NCI-H1105 (cell line): ENCODE measurements around the gene OR4D6.
"Not testable (repeated sequence)": the region's sequence is repeated elsewhere in the genome, so short reads cannot be mapped to it uniquely, and the experiment has no call there.

ENCODE experiments used
- DNase-seq: peaks from one replicate; lab custom pipeline; 2025; lab: John Stamatoyannopoulos, UW

The OR4D6 gene

GRCh38 chr11:59456661-59457060 is at the start of gene OR4D6:
Gene OR4D6 (plus strand): TSS chr11:59456961. CDS start chr11:59456961, 0 bp downstream.
- DNase-seq: no peak

GRCh38 chr11:59413646-59414045 is 43.1 kb upstream of the OR4D6 start:
- no peak for DNase-seq

GRCh38 chr11:59415111-59415510 is 41.6 kb upstream of the OR4D6 start:
- no peak for DNase-seq

GRCh38 chr11:59416613-59417012 is 40.1 kb upstream of the OR4D6 start:
- DNase-seq: no peak

GRCh38 chr11:59417023-59417422 is 39.7 kb upstream of the OR4D6 start:
- DNase-seq: no peak

- no peak for DNase-seq
Measured at GRCh38 chr11:59418156-59418555, 38.6 kb upstream of the OR4D6 start.

- no peak for DNase-seq
Measured at GRCh38 chr11:59423835-59424234, 32.9 kb upstream of the OR4D6 start.

GRCh38 chr11:59425131-59425530 is 31.6 kb upstream of the OR4D6 start:
- no peak for DNase-seq

GRCh38 chr11:59426361-59427067 is 30.2 kb upstream of the OR4D6 start, which contains the start of gene OR5A2:
Gene OR5A2 (minus strand): TSS chr11:59426413. CDS start chr11:59422953, 3,460 bp downstream.
- no peak for DNase-seq

GRCh38 chr11:59427068-59427382 is 29.7 kb upstream of the OR4D6 start:
- DNase-seq: no peak

GRCh38 chr11:59429924-59430516 is 26.7 kb upstream of the OR4D6 start:
- DNase-seq: peak; percentile 22

GRCh38 chr11:59436169-59436568 is 20.6 kb upstream of the OR4D6 start, which contains the start of gene OR5A1:
Gene OR5A1 (plus strand): TSS chr11:59436469. CDS start chr11:59443169, 6,700 bp downstream.
- no peak for DNase-seq

GRCh38 chr11:59437770-59438169 is 19.0 kb upstream of the OR4D6 start:
- no peak for DNase-seq

- DNase-seq: not testable (repeated sequence)
Measured at GRCh38 chr11:59445624-59446023, 11.1 kb upstream of the OR4D6 start.

- no peak for DNase-seq
Measured at GRCh38 chr11:59448484-59448883, 8.3 kb upstream of the OR4D6 start.

- no peak for DNase-seq
Measured at GRCh38 chr11:59459916-59460315, 3.2 kb downstream of the OR4D6 start.

- DNase-seq: no peak
Measured at GRCh38 chr11:59463190-59463641, 6.5 kb downstream of the OR4D6 start.

- DNase-seq: no peak
Measured at GRCh38 chr11:59473015-59473414, 16.3 kb downstream of the OR4D6 start, which contains the start of gene OR4D10. Gene OR4D10 (plus strand): TSS chr11:59473315. CDS start chr11:59477430, 4,115 bp downstream.

GRCh38 chr11:59475176-59475575 is 18.4 kb downstream of the OR4D6 start:
- no peak for DNase-seq

- DNase-seq: no peak
Measured at GRCh38 chr11:59479906-59480305, 23.1 kb downstream of the OR4D6 start.

GRCh38 chr11:59480359-59480758 is 23.6 kb downstream of the OR4D6 start:
- DNase-seq: no peak

- DNase-seq: no peak
Measured at GRCh38 chr11:59501931-59502330, 45.2 kb downstream of the OR4D6 start.

GRCh38 chr11:59503276-59503675 is 46.5 kb downstream of the OR4D6 start, which contains the start of gene OR4D11:
Gene OR4D11 (plus strand): TSS chr11:59503576. CDS start chr11:59503576, 0 bp downstream.
- DNase-seq: no peak
